ENCODE results near the gene USP22.
A peak's percentile ranks its signal among the peaks of the same experiment; 100 is the strongest.
"Not testable (repeated sequence)": the region's sequence is repeated elsewhere in the genome, so short reads cannot be mapped to it uniquely, and the experiment has no call there.

Gene USP22

GRCh38 chr17:20983359-20983637, 59.5 kb downstream of the USP22 start:
- DNase-seq, result no peak

GRCh38 chr17:20982589-20983358, 60.0 kb downstream of the USP22 start:
- no peak for DNase-seq

GRCh38 chr17:20981046-20981920, 61.5 kb downstream of the USP22 start:
- DNase-seq, result no peak

- DNase-seq, result no peak
Measured at GRCh38 chr17:20979792-20980083, 63.1 kb downstream of the USP22 start.

- not testable (repeated sequence) for DNase-seq
Measured at GRCh38 chr17:20979007-20979791, 63.6 kb downstream of the USP22 start.

GRCh38 chr17:20977609-20978253, 65.1 kb downstream of the USP22 start:
- not testable (repeated sequence) for DNase-seq

- DNase-seq, result no peak
Measured at GRCh38 chr17:20975566-20975965, 67.2 kb downstream of the USP22 start.

GRCh38 chr17:20970329-20970728, 72.5 kb downstream of the USP22 start:
- DNase-seq, result no peak

GRCh38 chr17:20968913-20969616, 73.7 kb downstream of the USP22 start:
- no peak for DNase-seq

- no peak for DNase-seq
Measured at GRCh38 chr17:20967776-20968175, 75.0 kb downstream of the USP22 start.

GRCh38 chr17:20966870-20967269, 75.9 kb downstream of the USP22 start:
- no peak for DNase-seq

- no peak for DNase-seq
Measured at GRCh38 chr17:20965492-20965891, 77.3 kb downstream of the USP22 start.

- DNase-seq, result no peak
Measured at GRCh38 chr17:20961586-20961985, 81.2 kb downstream of the USP22 start.

- no peak for DNase-seq
Measured at GRCh38 chr17:20960871-20961270, 81.9 kb downstream of the USP22 start.

- no peak for DNase-seq
Measured at GRCh38 chr17:20955427-20956323, 87.1 kb downstream of the USP22 start.

- DNase-seq, result no peak
Measured at GRCh38 chr17:20954794-20955193, 88.0 kb downstream of the USP22 start.

- DNase-seq, result peak; percentile 65
Measured at GRCh38 chr17:20952183-20952582, 90.6 kb downstream of the USP22 start.
